Nephron (organoid): ENCODE results near the gene PLPP6.
A peak's percentile ranks its signal among the peaks of the same experiment; 100 is the strongest.

Experiments
- H3K27ac Mint-ChIP-seq, 3 experiments: 2 replicates each; pipeline ENCODE4 v1.8.0; 2020; ENCODE audit warnings: mixed read lengths in 3 of 3, mild to moderate bottlenecking in 2 of 3, moderate library complexity in 1 of 3
- H3K27me3 Mint-ChIP-seq: 2 replicates; pipeline ENCODE4 v1.8.0; 2021; ENCODE audit warnings: low read depth, mild to moderate bottlenecking, moderate library complexity, mixed read lengths
- H3K36me3 Mint-ChIP-seq: 2 replicates; pipeline ENCODE4 v1.8.0; 2020; ENCODE audit warnings: low read depth, mixed read lengths
- H3K4me1 Mint-ChIP-seq: 2 replicates; pipeline ENCODE4 v1.8.0; 2020; ENCODE audit warnings: mixed read lengths
- H3K4me3 Mint-ChIP-seq, 3 experiments: 2 replicates each; pipeline ENCODE4 v1.8.0; 2020; ENCODE audit warnings: mild to moderate bottlenecking in 3 of 3, mixed read lengths in 3 of 3, moderate library complexity in 2 of 3
- H3K9me3 Mint-ChIP-seq: 2 replicates; pipeline ENCODE4 v1.8.0; 2020; ENCODE audit warnings: mixed read lengths
- TF ChIP-seq, protein P1 (sequence below), 3 experiments: fragments of 200-600 bp; sonication (generic); IDR thresholded peaks; one replicate each; pipeline ENCODE4 v1.5.0; 2021; ENCODE audit warnings: antibody characterized with exemption in 3 of 3; ENCODE audit not compliant: unreplicated experiment in 3 of 3

The PLPP6 gene

DNA sequence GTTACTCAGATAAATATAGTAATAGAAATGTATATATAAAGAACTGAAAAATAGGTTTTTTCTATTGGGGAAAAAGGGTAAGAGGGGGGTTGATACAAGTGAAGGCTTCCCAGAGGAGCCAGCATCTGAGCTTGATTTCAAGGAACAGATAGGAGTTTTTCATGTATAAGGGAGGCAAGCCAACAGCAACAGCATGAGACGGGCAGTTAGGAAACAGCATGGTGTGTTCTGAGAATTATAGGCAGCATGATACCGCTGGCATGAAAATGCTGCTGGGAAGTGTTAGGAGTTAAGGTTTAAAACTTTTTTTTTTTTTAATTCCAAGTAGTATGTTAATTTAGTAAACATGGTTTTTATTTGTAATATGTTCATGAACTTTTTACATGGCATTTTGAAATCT, 26.9 kb downstream of the PLPP6 start:
- H3K4me1 Mint-ChIP-seq, result no peaks in the 10 kb centered on the region
- TF ChIP-seq, protein P1, sequence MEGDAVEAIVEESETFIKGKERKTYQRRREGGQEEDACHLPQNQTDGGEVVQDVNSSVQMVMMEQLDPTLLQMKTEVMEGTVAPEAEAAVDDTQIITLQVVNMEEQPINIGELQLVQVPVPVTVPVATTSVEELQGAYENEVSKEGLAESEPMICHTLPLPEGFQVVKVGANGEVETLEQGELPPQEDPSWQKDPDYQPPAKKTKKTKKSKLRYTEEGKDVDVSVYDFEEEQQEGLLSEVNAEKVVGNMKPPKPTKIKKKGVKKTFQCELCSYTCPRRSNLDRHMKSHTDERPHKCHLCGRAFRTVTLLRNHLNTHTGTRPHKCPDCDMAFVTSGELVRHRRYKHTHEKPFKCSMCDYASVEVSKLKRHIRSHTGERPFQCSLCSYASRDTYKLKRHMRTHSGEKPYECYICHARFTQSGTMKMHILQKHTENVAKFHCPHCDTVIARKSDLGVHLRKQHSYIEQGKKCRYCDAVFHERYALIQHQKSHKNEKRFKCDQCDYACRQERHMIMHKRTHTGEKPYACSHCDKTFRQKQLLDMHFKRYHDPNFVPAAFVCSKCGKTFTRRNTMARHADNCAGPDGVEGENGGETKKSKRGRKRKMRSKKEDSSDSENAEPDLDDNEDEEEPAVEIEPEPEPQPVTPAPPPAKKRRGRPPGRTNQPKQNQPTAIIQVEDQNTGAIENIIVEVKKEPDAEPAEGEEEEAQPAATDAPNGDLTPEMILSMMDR (IDR thresholded peaks at IDR 0.05; ENCODE audit: unreplicated experiment in 3 of 3), result no peak
- H3K36me3 Mint-ChIP-seq, result peaks cover 57% of the 10 kb centered on the region
- no peaks in the 10 kb centered on the region for H3K9me3 Mint-ChIP-seq
- H3K27me3 Mint-ChIP-seq, result no peaks in the 10 kb centered on the region
- H3K27ac Mint-ChIP-seq, result no peak overlapping the region
- no peak overlapping the region for H3K4me3 Mint-ChIP-seq

GRCh38 chr9:4689687-4690104, 27.6 kb downstream of the PLPP6 start:
- H3K4me3 Mint-ChIP-seq, result no peak overlapping the region
- TF ChIP-seq, protein P1 (IDR thresholded peaks at IDR 0.05; ENCODE audit: unreplicated experiment in 3 of 3), result no peak
- no peaks in the 10 kb centered on the region for H3K4me1 Mint-ChIP-seq
- peaks cover 55% of the 10 kb centered on the region for H3K36me3 Mint-ChIP-seq
- H3K27me3 Mint-ChIP-seq, result no peaks in the 10 kb centered on the region
- no peak overlapping the region for H3K27ac Mint-ChIP-seq
- H3K9me3 Mint-ChIP-seq, result no peaks in the 10 kb centered on the region

DNA sequence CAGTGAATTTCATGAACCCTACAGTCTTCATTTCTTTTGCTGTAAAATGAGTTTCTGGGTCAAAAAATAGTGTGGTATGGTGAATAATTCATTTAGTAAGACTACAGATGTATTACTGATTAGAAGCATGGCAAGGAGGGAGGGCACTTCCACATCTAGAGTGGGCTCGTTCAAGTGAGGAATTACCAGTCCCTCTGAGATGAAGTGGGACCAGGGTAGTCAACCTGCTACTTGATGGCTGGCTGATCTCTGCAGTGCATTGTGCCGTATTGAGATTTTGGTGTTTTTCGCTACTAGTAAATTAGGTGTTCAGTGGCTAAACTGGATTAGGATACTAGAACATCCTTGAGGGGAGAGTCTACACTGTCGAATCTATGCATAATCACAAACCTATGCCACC, 28.1 kb downstream of the PLPP6 start:
- TF ChIP-seq, protein P1 (IDR thresholded peaks at IDR 0.05; ENCODE audit: unreplicated experiment in 3 of 3), result no peak
- no peaks in the 10 kb centered on the region for H3K27me3 Mint-ChIP-seq
- no peak overlapping the region for H3K4me3 Mint-ChIP-seq
- H3K4me1 Mint-ChIP-seq, result no peaks in the 10 kb centered on the region
- peaks cover 51% of the 10 kb centered on the region for H3K36me3 Mint-ChIP-seq
- H3K9me3 Mint-ChIP-seq, result no peaks in the 10 kb centered on the region
- H3K27ac Mint-ChIP-seq, result no peak overlapping the region

- no peak overlapping the region for H3K27ac Mint-ChIP-seq
- TF ChIP-seq, protein P1 (IDR thresholded peaks at IDR 0.05; ENCODE audit: unreplicated experiment in 3 of 3), result no peak
- H3K27me3 Mint-ChIP-seq, result no peaks in the 10 kb centered on the region
- no peak overlapping the region for H3K4me3 Mint-ChIP-seq
- H3K36me3 Mint-ChIP-seq, result peaks cover 37% of the 10 kb centered on the region
- H3K4me1 Mint-ChIP-seq, result no peaks in the 10 kb centered on the region
- no peaks in the 10 kb centered on the region for H3K9me3 Mint-ChIP-seq
Measured at GRCh38 chr9:4691795-4692194, 29.7 kb downstream of the PLPP6 start.

GRCh38 chr9:4700091-4700490, 38.0 kb downstream of the PLPP6 start:
- Mint-ChIP-seq H3K36me3 (peaks cover 50% of the 10 kb centered on the region), H3K27ac (no peak overlapping the region), H3K4me1 (no peaks in the 10 kb centered on the region), H3K9me3 (no peaks in the 10 kb centered on the region), H3K27me3 (no peaks in the 10 kb centered on the region), H3K4me3 (no peak overlapping the region)
- TF ChIP-seq, protein P1 (IDR thresholded peaks at IDR 0.05; ENCODE audit: unreplicated experiment in 3 of 3), result no peak

DNA sequence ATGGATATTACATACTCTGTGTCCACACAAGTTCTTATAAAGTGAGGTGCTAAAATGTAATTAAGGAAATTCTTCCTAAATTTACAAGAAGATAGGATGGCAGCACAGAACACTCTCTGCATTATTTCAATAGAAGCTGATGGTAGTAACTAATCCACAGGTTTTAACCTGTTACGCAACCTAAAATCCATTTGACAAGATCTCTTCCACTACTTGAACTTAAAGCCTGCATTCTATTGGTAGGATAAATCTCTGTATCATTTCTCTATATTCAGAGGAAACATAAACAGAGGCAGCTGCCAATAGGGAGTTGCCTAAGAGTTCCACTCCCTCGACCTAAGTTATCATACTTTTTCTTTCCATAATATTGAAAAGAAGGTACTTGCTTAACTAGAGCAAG, 38.8 kb downstream of the PLPP6 start:
- no peaks in the 10 kb centered on the region for H3K27me3 Mint-ChIP-seq
- no peaks in the 10 kb centered on the region for H3K4me1 Mint-ChIP-seq
- no peaks in the 10 kb centered on the region for H3K9me3 Mint-ChIP-seq
- TF ChIP-seq, protein P1 (IDR thresholded peaks at IDR 0.05; ENCODE audit: unreplicated experiment in 3 of 3), result no peak
- H3K27ac Mint-ChIP-seq, result peak overlapping the region in 2 of 3 experiments; percentile 2 to 14
- peaks cover 52% of the 10 kb centered on the region for H3K36me3 Mint-ChIP-seq
- no peak overlapping the region for H3K4me3 Mint-ChIP-seq
